Heart left ventricle (tissue), 16 donors: ENCODE data around the gene AMIGO2. TPM values are rescaled to one million over a fixed set of nuclear protein-coding genes. Genes with fewer than 3 reads are reported as not detected.

Experiments
- ATAC-seq, 4 donors: fragments of 200-7000 bp; cut with Tn5 transposase; one replicate each; pipeline ENCODE4 v1.9.1; 2020 to 2022; ENCODE audit warnings: moderate library complexity in 4 of 4, mild to moderate bottlenecking in 3 of 4, moderate number of reproducible peaks in 1 of 4
- DNase-seq, 5 donors: peaks; one replicate each; pipeline ENCODE4 v3.0.0-alpha.2; 2020
- H3K27ac ChIP-seq, 12 donors: fragments of 200-600 bp; sonication (generic) in 4 of 12; one replicate each; pipeline versions ENCODE4 v1.5.0 to v1.8.0; 2016 to 2022; ENCODE audit warnings: mild to moderate bottlenecking in 2 of 12
- H3K27me3 ChIP-seq, 9 donors: fragments of 200-600 bp; sonication (generic) in 2 of 9; one replicate each; pipeline versions ENCODE4 v1.5.1 to v1.8.0; 2016 to 2022; ENCODE audit warnings: mild to moderate bottlenecking in 3 of 9
- H3K36me3 ChIP-seq, 9 donors: fragments of 200-600 bp; sonication (generic) in 2 of 9; one replicate each; pipeline versions ENCODE4 v1.5.0 to v1.8.0; 2018 to 2022; ENCODE audit warnings: mild to moderate bottlenecking in 2 of 9
- H3K4me1 ChIP-seq, 12 donors: fragments of 200-600 bp; sonication (generic) in 4 of 12; one replicate each; pipeline versions ENCODE4 v1.5.0 to v1.8.0; 2016 to 2022; ENCODE audit warnings: mild to moderate bottlenecking in 3 of 12
- H3K4me3 ChIP-seq, 12 donors: fragments of 200-600 bp; sonication (generic) in 4 of 12; one replicate each; pipeline versions ENCODE4 v1.5.0 to v1.8.0; 2017 to 2022; ENCODE audit warnings: mild to moderate bottlenecking in 9 of 12, moderate library complexity in 4 of 12
- H3K9me3 ChIP-seq, 12 donors: fragments of 200-600 bp; sonication (generic) in 4 of 12; one replicate each; pipeline versions ENCODE4 v1.5.0 to v1.8.0; 2016 to 2022; ENCODE audit warnings: mild to moderate bottlenecking in 1 of 12
- POLR2A ChIP-seq, 2 donors: fragments of 450-650 bp; IDR thresholded peaks; one replicate each; pipeline ENCODE4 v1.6.1; 2017; ENCODE audit warnings: antibody characterized with exemption in 2 of 2, mild to moderate bottlenecking in 2 of 2, moderate library complexity in 2 of 2
- WGBS, 4 donors: extraction: QIAGEN DNeasy Blood & Tissue Kit in 2 of 4; methylation state at CpG; one replicate each; pipeline versions ENCODE4 v1.1.5 to v1.1.7; 2013 to 2018; 5-methylcytosine and 5-hydroxymethylcytosine counted together
- intact Hi-C, 10 donors: fragments of 100-400 bp; cut with DNase I; formaldehyde crosslinking; loops; one replicate each; pipeline versions ENCODE4 v1.11.1 to v1.14.2; 2022
- polyA plus RNA-seq, 2 donors: library from polyadenylated mRNA; stranded (reverse); fragments of 200-250 nt; gene quantifications; one replicate each; pipeline ENCODE4 v1.2.3, GENCODE V29; 2013
- total RNA-seq, 9 donors: library from RNA; depleted of rRNA in 2 of 9; stranded (reverse); fragments of >200 nt in 2 of 9; fragmentation: NEBNext Ultra II Directional in 3 of 9; extraction: Animal tissue kit (Norgen Biotek cat#: 25700) in 3 of 9; gene quantifications; one replicate each; pipeline versions ENCODE4 v1.1.0 to v1.2.4, GENCODE V29; 2016 to 2023
- TF ChIP-seq, protein P1 (sequence below), 12 donors: fragments of 200-600 bp; sonication (generic) in 4 of 12; IDR thresholded peaks; one replicate each; pipeline versions ENCODE4 v1.5.0 to v1.8.0; 2018 to 2022; ENCODE audit warnings: antibody characterized with exemption in 12 of 12, mild to moderate bottlenecking in 5 of 12
- donor health status: ischemic (EF 13 %, LVEDD 7.1; RV severe dilation, severe dysfunction).
- donor health status: healthy with polysubstance abuse.
- donor health status: DM: no; HTN: yes; CAD: no.
- donor health status: DM: no; HTN: no; CAD: no.
- donor health status: ischemic (EF 25% LVEDD 6.9; RV normal size, moderate dysfunction).
- donor health status: ischemic (EF 25% LVEDD 5.7; RV mildly dilated, moderate dysfunction).
- donor health status: healthy.
- donor health status: DM: yes; HTN: yes; CAD: no.
- donor health status: ischemic (EF 35%, LVEDD 5.7; RV mildly dilated, moderate dysfunction).
- donor health status: nonischemic (EF 11% LVEDD 7.7; RV severe dilation, severe dysfunction).
- donor health status: DM: yes; HTN: yes; CAD: no.
- donor health status: PGD.
- donor health status: ischemic (EF 29% LVEDD 5.4; RV normal size, mild dysfunction).
- donor health status: nonischemic (EF 23%, LVEDD 6.1; RV moderate dilation, normal function).

The AMIGO2 gene
- total and polyA plus RNA-seq, 11 donors: 0.77 to 3.0 (median 1.5) TPM

- TF ChIP-seq POLR2A (IDR thresholded peaks at IDR 0.05): no peak
- TF ChIP-seq, protein P1, sequence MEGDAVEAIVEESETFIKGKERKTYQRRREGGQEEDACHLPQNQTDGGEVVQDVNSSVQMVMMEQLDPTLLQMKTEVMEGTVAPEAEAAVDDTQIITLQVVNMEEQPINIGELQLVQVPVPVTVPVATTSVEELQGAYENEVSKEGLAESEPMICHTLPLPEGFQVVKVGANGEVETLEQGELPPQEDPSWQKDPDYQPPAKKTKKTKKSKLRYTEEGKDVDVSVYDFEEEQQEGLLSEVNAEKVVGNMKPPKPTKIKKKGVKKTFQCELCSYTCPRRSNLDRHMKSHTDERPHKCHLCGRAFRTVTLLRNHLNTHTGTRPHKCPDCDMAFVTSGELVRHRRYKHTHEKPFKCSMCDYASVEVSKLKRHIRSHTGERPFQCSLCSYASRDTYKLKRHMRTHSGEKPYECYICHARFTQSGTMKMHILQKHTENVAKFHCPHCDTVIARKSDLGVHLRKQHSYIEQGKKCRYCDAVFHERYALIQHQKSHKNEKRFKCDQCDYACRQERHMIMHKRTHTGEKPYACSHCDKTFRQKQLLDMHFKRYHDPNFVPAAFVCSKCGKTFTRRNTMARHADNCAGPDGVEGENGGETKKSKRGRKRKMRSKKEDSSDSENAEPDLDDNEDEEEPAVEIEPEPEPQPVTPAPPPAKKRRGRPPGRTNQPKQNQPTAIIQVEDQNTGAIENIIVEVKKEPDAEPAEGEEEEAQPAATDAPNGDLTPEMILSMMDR (IDR thresholded peaks at IDR 0.05): no peak
- Histone ChIP-seq H3K27ac (no peak overlapping the region), H3K4me3 (no peak overlapping the region), H3K36me3 (no peaks in the 10 kb centered on the region), H3K4me1 (no peaks in the 10 kb centered on the region), H3K9me3 (peaks cover 0 to 13% (median 0%) of the 10 kb centered on the region in 12 donors), H3K27me3 (no peaks in the 10 kb centered on the region)
- no peak for DNase-seq
- no peak for ATAC-seq
- 89 to 98% (median 91%) methylated on average over 1 of the region's 1 CpG for WGBS, 4 donors
- intact Hi-C loops: loop anchor here in 7 of 10 donors (10.0 kb wide), 4 partner anchors 356 to 646 kb away; no protein-coding TSS in a partner anchor
Observed at GRCh38 chr12:47038270-47038748, 41.5 kb downstream of the AMIGO2 start.

GRCh38 chr12:47035484-47035883 is 44.3 kb downstream of the AMIGO2 start:
- H3K4me1 ChIP-seq: peaks cover 0 to 4% (median 0%) of the 10 kb centered on the region in 12 donors
- H3K27ac ChIP-seq: no peak overlapping the region
- ATAC-seq (no peak), DNase-seq (no peak)
- no peaks in the 10 kb centered on the region for H3K9me3 ChIP-seq
- no peak overlapping the region for H3K4me3 ChIP-seq
- 78 to 89% (median 81%) methylated on average over 3 of the region's 3 CpGs for WGBS, 4 donors
- H3K27me3 ChIP-seq: no peaks in the 10 kb centered on the region
- TF ChIP-seq POLR2A (IDR thresholded peaks at IDR 0.05): no peak
- TF ChIP-seq, protein P1 (IDR thresholded peaks at IDR 0.05): no peak
- no peaks in the 10 kb centered on the region for H3K36me3 ChIP-seq
- intact Hi-C loops: loop anchor here in 7 of 10 donors (2.0 to 10.0 kb wide), 5 partner anchors 273 to 649 kb away; no protein-coding TSS in a partner anchor

GRCh38 chr12:47034661-47035060 is 45.1 kb downstream of the AMIGO2 start:
- no peak for DNase-seq
- Histone ChIP-seq H3K27ac (no peak overlapping the region), H3K9me3 (no peaks in the 10 kb centered on the region), H3K27me3 (no peaks in the 10 kb centered on the region), H3K36me3 (no peaks in the 10 kb centered on the region), H3K4me1 (peaks cover 0 to 4% (median 0%) of the 10 kb centered on the region in 12 donors), H3K4me3 (no peak overlapping the region)
- WGBS, 4 donors: 74 to 86% (median 82%) methylated on average over 2 of the region's 2 CpGs
- intact Hi-C loops: loop anchor here (2.0 to 10.0 kb wide), 11 partner anchors 273 to 653 kb away; no protein-coding TSS in a partner anchor
- ATAC-seq: no peak
- TF ChIP-seq, protein P1 (IDR thresholded peaks at IDR 0.05): no peak
- no peak for TF ChIP-seq POLR2A (IDR thresholded peaks at IDR 0.05)

DNA sequence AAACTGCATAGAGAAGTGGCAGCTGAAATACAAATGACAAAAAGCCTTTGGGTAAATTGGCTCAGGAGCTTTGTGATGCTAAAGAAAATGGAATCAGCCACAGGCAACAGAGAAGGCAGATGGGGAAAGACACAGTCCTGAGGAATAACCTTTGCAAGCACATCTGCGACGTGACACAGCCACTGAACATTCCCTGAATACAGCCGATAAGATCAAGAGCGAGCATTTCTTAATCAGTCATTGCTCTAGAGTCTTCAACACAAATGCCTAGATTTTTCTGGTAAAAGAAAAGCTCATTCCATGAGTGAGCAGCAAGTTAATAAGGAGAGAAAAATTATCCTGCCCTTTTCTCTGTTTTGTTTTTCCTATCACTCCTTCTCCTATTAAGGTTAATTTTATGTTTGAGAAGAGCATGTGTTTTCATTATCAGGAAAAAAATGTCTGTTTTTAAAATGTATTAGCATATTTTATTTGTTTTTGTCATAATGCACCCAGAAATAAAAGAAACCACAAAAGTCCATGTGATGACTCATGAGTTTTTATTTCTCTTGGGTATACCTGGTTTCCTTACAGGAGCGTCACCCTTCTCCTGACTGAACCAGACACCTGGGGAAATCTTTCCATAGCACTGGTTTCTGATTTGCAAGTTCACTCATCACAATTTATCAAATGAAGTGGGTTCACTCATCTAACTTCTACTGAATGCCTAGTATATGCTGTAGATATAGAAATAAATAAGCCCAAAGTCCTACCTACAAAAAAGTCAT is 45.8 kb downstream of the AMIGO2 start:
- Histone ChIP-seq H3K9me3 (no peaks in the 10 kb centered on the region), H3K27ac (peak overlapping the region in 1 of 12 donors; percentile 1), H3K36me3 (no peaks in the 10 kb centered on the region), H3K27me3 (no peaks in the 10 kb centered on the region), H3K4me3 (no peak overlapping the region), H3K4me1 (peaks cover 0 to 4% (median 0%) of the 10 kb centered on the region in 12 donors)
- intact Hi-C loops: loop anchor here (2.0 to 10.0 kb wide), 15 partner anchors 273 to 653 kb away; no protein-coding TSS in a partner anchor
- no peak for TF ChIP-seq POLR2A (IDR thresholded peaks at IDR 0.05)
- TF ChIP-seq, protein P1 (IDR thresholded peaks at IDR 0.05): no peak
- no peak for ATAC-seq
- 70 to 74% (median 72%) methylated on average over 5 of the region's 5 CpGs for WGBS, 4 donors
- no peak for DNase-seq
